Measurements from ENCODE around the gene NR3C2.
"Not testable (repeated sequence)": the region's sequence is repeated elsewhere in the genome, so short reads cannot be mapped to it uniquely, and the experiment has no call there.

The NR3C2 gene

GRCh38 chr4:148154769-148155168 lies 287.4 kb downstream of the NR3C2 start:
- DNase-seq = no peak

GRCh38 chr4:148152868-148153625 lies 289.2 kb downstream of the NR3C2 start:
- no peak for DNase-seq

GRCh38 chr4:148151806-148152205 lies 290.4 kb downstream of the NR3C2 start:
- no peak for DNase-seq

GRCh38 chr4:148145475-148145874 lies 296.7 kb downstream of the NR3C2 start:
- no peak for DNase-seq

GRCh38 chr4:148143174-148143573 lies 299.0 kb downstream of the NR3C2 start:
- no peak for DNase-seq

GRCh38 chr4:148141501-148141900 lies 300.7 kb downstream of the NR3C2 start:
- DNase-seq = no peak

- no peak for DNase-seq
Observed at GRCh38 chr4:148126825-148127224, 315.4 kb downstream of the NR3C2 start.

GRCh38 chr4:148124512-148124911 lies 317.7 kb downstream of the NR3C2 start:
- no peak for DNase-seq

GRCh38 chr4:148123161-148123560 lies 319.1 kb downstream of the NR3C2 start:
- DNase-seq = not testable (repeated sequence)

GRCh38 chr4:148120216-148120615 lies 322.0 kb downstream of the NR3C2 start:
- DNase-seq = no peak

- no peak for DNase-seq
Observed at GRCh38 chr4:148118633-148119032, 323.6 kb downstream of the NR3C2 start.

- no peak for DNase-seq
Observed at GRCh38 chr4:148118179-148118578, 324.0 kb downstream of the NR3C2 start.

GRCh38 chr4:148116969-148117368 lies 325.2 kb downstream of the NR3C2 start:
- no peak for DNase-seq

GRCh38 chr4:148116264-148116663 lies 325.9 kb downstream of the NR3C2 start:
- no peak for DNase-seq

GRCh38 chr4:148114436-148114835 lies 327.8 kb downstream of the NR3C2 start:
- no peak for DNase-seq

GRCh38 chr4:148112231-148112982 lies 329.8 kb downstream of the NR3C2 start:
- no peak for DNase-seq

GRCh38 chr4:148110169-148110568 lies 332.0 kb downstream of the NR3C2 start:
- no peak for DNase-seq

- DNase-seq = no peak
Observed at GRCh38 chr4:148109216-148109615, 333.0 kb downstream of the NR3C2 start.

- no peak for DNase-seq
Observed at GRCh38 chr4:148108766-148109165, 333.4 kb downstream of the NR3C2 start.

- DNase-seq = no peak
Observed at GRCh38 chr4:148103597-148104355, 338.4 kb downstream of the NR3C2 start.

- no peak for DNase-seq
Observed at GRCh38 chr4:148101790-148102189, 340.4 kb downstream of the NR3C2 start.

GRCh38 chr4:148101235-148101634 lies 341.0 kb downstream of the NR3C2 start:
- no peak for DNase-seq

GRCh38 chr4:148097801-148098200 lies 344.4 kb downstream of the NR3C2 start:
- no peak for DNase-seq
